ENCODE results near the gene OR51F1.
"Not testable (repeated sequence)": the region's sequence is repeated elsewhere in the genome, so short reads cannot be mapped to it uniquely, and the experiment has no call there.

OR51F1 gene, protein sequence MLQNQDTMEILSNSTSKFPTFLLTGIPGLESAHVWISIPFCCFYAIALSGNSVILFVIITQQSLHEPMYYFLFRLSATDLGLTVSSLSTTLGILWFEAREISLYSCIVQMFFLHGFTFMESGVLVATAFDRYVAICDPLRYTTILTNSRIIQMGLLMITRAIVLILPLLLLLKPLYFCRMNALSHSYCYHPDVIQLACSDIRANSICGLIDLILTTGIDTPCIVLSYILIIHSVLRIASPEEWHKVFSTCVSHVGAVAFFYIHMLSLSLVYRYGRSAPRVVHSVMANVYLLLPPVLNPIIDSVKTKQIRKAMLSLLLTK

DNA sequence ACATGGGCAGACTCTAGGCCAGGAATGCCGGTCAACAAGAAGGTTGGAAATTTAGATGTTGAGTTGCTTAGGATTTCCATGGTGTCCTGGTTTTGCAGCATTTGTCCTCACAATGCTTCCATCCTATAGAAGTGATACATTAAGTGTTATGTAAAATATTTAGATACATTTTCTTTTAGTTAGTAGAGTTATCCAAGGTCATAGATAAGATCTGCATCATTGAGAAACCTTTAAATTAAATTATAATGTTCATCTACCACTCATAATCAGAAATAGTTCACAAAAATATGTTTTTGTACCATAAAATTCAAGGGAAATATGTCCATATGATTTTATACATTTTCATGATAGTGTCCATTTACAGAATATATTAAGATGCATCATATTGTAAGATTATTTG lies at the start of gene OR51F1:
Gene OR51F1, minus strand, starts transcription at position 101 of the 400 bp plus-strand sequence. Its CDS starts 0 bp downstream, at position 101.
- DNase-seq: no peak

DNA sequence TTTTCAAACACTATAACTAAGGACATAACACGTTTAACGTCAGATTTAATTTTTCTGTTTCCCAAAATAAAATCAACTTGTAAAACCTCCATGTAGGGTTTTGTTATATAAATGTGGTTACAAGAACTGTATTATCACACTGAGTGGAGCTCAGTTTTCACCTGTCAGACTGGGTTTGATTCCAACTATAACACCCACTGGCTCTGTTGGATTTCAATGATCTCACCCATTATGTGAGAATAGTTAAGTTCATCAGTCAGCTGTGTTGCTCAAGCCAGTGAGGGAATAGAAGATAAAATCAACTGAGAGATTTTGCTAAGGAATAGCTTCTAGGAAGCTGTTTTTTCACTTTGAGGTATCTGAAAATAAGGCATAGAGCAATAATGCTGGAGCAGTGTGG lies 39.5 kb upstream of the OR51F1 start:
- DNase-seq: no peak

DNA sequence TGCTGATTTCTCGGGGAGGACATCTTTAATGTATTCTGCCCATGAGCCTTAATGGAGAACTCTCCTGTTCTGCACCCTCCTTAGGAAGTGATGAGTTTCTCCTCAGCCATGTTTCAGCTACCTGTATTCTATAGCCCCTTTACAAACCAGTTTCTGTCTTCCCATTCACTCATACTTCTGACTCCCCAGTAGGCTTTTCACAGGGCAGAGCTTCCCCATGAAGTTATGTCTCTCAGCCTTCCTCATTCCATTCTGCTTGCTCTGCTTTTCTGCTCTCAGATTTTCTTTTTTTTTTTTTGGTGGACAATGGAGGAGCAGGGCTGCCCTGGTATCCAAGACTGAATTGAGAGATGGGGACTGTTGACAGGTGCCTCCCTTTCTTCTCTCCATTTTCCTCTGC lies 38.7 kb upstream of the OR51F1 start:
- no peak for DNase-seq

DNA sequence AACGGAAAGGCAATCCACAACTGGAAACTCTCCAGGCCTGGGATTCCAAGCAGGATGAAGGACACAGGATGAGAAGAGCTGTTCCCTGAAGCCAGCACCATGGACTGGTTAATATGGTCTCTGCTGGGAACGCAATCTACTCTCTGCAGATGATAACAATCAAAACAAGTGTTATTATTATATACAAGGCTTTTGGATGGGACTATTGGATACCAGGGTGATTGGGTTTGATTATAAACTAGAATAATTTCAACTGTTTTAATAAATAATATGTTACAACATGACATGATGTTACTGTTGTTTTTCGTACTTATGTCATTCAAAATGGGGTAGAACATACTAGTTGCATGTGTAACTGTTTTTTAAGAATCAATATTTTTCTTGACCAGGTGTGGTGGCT lies 34.5 kb upstream of the OR51F1 start, which contains the start of gene OR52R1:
Gene OR52R1, minus strand, starts transcription at position 101 of the 400 bp plus-strand sequence. Its CDS starts 0 bp downstream, at position 101.
- no peak for DNase-seq

DNA sequence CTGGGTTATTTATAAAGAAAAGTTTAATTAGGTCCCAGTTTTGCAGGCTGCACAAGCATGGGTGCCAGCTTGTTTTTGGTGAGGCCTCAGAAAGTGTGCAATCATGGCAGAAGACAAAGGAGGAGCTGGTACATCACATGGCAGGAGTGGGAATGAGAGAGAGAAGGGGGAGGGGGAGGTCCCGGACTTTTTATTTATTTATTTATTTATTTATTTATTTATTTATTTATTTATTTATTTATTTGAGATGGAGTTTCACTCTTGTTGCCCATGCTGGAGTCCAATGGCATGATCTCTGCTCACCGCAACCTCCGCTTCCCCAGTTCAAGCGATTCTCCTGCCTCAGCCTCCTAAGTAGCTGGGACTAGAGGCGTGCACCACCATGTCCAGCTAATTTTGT lies 31.6 kb upstream of the OR51F1 start:
- DNase-seq: not testable (repeated sequence)

DNA sequence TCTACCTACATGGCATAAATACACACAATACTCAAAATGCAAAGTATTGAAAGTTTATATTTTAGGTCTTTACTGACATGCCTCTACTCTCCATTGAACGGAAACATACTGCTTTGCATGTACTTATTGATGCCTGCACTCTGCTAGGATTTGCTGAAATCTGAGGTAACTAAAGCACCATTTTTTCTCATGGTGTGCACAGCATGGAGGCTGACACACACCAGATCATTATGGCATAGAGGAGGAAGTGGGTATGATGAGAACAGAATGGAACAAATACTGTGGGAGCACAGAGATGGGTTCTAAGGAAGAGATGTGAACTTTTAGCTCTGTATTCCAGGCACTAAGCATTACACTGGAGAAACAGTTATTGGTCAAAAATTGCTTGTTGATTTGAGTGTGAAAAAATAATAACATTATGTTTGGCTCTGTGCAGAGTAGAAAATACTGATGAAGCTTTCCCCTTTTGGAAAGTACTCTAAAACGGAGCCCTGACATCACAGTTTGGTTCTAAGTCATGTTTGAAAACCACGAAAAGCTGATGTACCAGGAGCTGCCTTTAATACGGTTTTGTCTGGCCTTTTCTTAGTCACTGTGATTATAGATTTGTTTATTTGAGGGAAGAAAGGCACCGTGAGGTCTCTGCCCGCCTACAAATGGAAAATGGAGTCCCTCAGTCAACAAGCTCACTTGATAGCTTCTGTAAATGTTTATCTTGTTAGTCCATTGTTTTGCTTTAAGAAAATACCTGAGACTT lies 28.9 kb upstream of the OR51F1 start:
- DNase-seq: no peak

DNA sequence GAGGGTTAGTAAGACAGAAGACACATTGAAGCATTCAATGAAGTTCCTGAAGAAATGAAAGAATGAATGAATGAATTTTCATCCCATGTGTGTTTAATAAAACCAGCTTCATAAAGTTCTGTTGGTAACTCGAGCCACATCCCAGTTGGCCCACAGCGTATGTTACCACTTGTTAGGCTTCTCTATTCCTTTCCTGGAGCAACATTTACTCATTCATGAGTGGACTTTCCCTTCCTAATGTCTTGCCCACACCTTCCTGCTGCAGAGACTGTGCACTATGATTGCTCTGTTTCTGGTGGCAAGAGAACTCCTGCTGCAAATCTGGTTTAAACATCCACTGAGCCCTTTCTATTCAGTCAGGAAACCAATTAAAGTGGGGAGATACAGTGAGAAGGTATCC lies 27.5 kb upstream of the OR51F1 start:
- no peak for DNase-seq

DNA sequence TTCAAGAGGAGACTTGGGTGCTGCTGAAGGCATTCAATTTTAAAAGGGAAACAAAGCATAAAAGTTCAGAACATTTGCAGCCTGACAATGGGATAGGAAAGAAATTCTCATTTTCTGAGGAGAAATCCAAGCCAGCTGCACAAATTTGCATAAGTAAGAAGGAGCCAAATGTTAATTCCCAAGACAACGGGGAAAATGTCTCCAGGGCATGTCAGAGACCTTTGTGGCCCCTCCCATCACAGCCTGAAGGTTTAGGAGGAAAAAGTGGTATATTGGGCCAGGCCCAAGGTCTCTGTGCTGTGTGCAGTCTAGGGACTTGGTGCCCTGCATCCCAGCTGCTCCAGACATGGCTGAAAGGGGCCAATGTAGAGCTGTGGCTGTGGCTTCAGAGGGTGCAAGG lies 12.7 kb upstream of the OR51F1 start:
- no peak for DNase-seq

DNA sequence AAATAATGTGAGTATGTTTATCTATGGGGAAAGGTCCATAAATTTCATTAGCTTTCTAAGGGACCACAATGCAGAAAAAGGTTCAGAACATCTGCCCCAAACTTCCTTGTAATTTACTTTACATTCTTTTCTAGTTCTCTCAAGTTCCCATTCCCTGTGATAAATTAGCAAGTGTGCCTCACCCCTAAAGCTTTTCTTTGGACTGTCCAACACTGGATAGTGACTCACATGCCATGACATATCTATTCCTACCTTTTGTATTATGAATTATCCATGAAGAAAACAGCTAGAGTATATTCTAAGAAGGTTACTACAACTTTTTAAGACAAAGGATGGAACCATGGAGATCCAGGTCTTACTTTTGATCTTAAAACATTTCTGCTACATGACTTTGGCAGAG lies 1.6 kb downstream of the OR51F1 start:
- DNase-seq: no peak

DNA sequence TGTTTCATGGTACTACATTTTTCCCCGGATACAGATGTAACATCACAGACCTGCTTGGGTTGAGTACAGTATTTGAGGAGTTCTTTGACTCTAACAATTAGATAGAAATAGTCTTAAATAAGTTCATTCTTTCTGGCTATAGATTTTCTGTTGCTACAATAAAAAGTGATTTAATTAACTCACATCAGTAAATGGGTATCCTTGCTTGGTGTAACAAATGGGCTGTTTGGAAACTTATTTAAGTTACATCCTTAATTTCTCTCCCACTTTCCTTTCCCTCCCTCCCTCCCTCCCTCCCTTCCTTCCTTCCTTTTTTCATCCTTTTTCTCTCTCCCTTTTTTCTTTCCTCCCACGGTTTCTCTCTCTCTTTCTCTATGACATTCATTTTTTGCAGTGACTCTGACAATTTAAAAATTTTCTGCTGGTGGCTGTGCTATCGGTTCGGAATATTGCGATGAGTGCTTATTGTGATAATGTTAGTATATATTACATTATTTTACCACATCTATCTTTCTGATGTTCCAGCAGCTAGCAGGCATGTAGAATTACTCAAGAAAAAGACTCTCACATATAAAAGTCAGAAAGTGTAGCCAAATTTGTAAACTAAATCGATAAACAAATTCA lies 3.2 kb downstream of the OR51F1 start:
- DNase-seq: no peak

DNA sequence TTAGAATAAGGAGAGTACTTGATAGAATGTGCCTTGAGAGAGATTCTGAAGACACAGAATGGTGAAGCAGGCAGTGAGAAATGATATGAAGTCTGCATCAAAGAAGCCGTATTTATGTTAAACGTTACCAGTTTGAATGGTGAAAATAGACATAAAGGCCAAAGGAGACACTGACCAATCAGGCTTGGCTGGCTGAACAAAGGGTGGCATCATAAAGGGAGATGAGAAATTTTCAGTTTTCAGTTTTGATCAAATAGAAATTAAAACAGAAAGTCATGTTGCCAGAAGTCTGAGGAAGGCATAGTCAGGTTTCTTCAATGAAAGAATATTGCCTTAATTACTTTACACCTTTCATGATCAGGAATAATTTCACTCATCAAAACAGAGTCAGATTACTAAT lies 6.6 kb downstream of the OR51F1 start:
- DNase-seq: no peak

DNA sequence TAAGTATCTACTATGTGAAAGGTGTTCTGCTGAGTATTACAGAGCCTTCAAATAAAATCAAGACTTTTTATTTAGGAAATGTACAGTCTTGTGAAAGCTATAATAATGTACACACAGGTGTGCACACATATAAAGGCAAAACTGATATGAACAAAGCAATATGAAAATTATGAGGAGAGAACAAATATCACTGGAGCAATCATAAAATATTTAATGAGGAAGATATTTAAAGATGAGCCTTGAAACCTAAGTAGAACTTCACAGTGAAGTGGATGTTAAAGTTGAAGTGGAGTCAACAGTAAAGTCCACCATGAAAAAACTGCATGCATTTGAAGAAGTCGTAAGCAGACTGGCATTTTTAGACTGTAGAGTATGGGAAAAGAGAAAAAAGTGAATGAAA lies 18.5 kb downstream of the OR51F1 start:
- DNase-seq: no peak

DNA sequence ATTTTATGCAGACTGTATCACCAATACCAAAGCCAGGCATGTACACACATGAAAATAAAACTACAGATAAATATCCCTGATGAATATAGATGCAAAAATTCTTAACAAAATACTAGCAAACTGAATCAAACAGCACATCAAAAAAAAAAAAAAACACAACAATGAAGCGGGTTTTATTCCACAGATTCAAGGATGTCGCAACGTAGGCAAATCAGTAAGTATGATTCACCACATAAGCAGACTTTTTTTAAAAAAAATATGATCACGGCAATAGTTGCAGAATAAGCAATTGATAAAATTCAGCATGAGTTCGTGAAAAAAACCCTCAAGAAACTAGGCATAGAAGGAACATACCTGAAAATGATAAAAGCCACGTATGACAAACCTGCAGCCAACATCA lies 21.3 kb downstream of the OR51F1 start:
- DNase-seq: peak; percentile 17

DNA sequence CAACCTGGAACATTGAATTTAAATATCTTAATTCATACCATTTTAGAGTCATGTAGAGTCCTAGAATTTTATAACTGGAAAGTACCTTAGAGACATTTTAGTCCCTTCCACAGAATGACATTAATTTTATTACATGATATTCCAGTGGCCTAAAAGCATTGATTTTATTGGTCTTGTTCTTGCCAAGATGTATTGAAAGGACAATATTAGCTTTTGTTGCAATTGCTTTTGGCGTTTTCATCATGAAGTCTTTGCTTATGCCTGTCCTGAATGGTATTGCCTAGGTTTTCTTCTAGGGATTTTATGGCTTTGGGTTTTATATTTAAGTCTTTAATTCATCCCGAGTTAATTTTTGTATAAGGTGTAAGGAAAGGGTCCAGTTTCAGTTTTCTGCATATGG lies 29.0 kb downstream of the OR51F1 start:
- DNase-seq: no peak

DNA sequence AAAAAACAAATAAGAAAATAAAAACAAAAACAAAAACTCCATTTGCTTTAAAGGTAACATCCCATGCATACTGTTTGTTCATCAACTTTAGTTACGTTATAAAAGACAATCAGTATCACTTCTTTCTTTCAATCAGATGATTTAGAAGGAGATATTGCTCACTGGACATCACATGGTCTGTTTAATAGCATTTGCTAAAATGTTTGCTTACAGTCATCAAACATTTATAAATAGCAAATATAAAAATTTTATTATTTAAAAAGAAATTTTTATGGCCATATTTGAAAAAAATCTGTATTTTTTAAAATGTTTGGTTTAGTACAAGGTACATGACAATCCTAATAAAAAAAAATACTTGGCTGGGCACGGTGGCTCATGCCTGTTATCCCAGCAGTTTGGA lies 42.6 kb downstream of the OR51F1 start:
- no peak for DNase-seq

DNA sequence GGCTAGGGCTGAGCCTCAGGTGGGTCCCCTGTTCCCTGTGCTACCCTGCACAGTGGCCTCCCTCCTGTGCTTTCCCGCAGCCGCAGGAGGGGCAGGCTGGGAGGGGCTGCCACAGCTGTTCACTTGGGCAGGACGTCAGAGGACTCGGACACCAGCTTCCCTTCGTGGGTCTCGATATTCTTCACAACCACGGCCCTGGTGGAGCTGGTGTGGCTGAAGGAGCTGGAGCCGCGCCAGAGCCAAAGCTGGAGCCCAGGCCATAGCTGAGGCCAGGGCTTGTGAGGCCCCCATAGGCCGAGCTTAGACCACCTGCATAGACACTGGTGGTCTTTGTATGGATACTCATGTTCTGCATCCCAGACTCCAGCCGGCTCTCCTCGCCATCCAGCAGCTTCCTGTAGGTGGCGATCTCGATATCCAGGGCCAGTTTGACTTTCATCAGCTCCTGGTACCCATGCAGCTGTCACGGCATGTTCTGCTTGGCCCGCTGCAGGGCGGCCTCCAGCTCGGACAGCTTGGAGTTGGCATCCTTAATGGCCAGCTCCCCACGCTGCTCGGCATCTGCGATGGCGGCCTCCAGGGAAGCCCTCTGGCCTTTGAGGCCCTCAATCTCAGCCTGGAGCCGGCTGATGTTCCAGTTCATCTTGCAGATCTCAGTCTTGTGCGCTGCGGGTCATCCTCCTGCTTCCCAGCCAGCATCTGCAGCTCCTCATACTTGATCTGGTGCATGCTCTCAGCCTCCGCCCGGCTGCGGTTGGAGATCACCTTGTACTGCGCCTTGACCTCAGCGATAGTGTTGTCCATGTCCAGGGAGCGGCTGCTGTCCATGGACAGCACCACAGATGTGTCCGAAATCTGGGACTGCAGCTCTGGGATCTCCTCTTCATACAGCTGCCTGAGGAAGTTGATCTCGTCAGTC lies 46.9 kb downstream of the OR51F1 start:
- not testable (repeated sequence) for DNase-seq

All from HCEC 1CT (cell line).